ENCODE measurements around the gene SLC19A2. TPM values are rescaled to one million over a fixed set of nuclear protein-coding genes. Genes with fewer than 3 reads are reported as not detected.
"Not testable (repeated sequence)": the region's sequence is repeated elsewhere in the genome, so short reads cannot be mapped to it uniquely, and the experiment has no call there.

The SLC19A2 gene
- polyA plus RNA-seq, 3 donors from 2014 or later: 0.38 to 2.4 (median 0.51) TPM

DNA sequence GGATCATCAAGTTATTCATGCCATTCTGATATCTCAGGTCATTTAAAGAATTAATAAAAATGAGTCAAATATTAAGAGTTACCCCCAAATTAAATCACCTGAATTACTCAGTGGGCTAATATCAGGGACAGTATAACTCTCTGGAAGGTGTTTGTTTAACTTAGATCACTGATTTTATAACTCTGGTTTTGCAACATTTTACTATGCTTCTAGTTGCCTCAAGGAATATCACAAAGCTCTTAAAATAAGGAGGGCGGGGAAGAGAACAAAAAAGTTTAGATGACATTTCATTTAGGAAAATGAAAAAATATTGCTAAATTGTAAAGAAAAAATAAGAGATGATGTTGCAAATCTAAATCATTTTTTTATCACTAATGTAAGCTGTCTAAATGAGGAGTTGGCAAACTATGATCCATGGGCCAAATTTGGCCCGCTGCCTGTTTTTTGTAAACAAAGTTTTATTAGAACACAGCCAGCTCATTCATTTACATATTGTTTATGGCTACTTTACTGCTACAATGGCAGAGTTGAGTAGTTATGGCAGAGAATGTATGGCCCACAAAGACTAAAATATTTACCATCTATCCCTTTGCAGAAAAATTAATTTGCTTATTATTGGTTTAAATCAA, 31.9 kb upstream of the SLC19A2 start:
- Mint-ChIP-seq H3K4me3 (no peak overlapping the region), H3K9me3 (no peaks in the 10 kb centered on the region), H3K4me1 (no peaks in the 10 kb centered on the region), H3K27ac (no peak overlapping the region), H3K36me3 (no peaks in the 10 kb centered on the region), H3K27me3 (ENCODE audit: low read depth in 3 of 3) (peaks cover 0 to 1% (median 0%) of the 10 kb centered on the region in 3 donors)
- DNase-seq: no peak

DNA sequence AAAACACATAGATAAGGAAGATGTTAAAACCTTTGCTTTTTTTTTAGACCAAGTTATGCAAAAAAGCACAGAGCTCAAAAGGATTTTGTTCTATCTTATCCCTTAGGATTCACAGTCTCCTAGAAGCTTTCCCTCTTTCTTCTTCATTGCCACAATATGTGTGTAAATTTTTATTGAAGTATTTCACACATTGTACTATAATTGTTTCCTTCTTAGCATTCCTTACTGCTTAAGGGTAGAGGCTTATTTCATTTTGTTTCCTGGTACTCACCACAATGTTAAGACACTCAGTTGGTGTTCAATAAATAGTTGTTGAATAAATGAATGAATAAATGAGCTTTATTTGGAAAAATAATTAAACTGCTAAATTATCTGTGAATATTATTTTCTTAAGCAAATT, 29.9 kb upstream of the SLC19A2 start:
- no peaks in the 10 kb centered on the region for H3K4me1 Mint-ChIP-seq
- no peak overlapping the region for H3K4me3 Mint-ChIP-seq
- DNase-seq: no peak
- peaks cover 0 to 1% (median 0%) of the 10 kb centered on the region in 3 donors for H3K27me3 Mint-ChIP-seq (ENCODE audit: low read depth in 3 of 3)
- H3K27ac Mint-ChIP-seq: no peak overlapping the region
- no peaks in the 10 kb centered on the region for H3K9me3 Mint-ChIP-seq
- H3K36me3 Mint-ChIP-seq: no peaks in the 10 kb centered on the region

GRCh38 chr1:169514566-169515270, 29.0 kb upstream of the SLC19A2 start:
- Mint-ChIP-seq H3K27ac (peak overlapping the region in 1 of 6 donors; percentile 36), H3K9me3 (no peaks in the 10 kb centered on the region), H3K36me3 (no peaks in the 10 kb centered on the region), H3K4me1 (no peaks in the 10 kb centered on the region), H3K4me3 (no peak overlapping the region), H3K27me3 (ENCODE audit: low read depth in 3 of 3) (peaks cover 0 to 5% (median 0%) of the 10 kb centered on the region in 3 donors)
- no peak for DNase-seq

DNA sequence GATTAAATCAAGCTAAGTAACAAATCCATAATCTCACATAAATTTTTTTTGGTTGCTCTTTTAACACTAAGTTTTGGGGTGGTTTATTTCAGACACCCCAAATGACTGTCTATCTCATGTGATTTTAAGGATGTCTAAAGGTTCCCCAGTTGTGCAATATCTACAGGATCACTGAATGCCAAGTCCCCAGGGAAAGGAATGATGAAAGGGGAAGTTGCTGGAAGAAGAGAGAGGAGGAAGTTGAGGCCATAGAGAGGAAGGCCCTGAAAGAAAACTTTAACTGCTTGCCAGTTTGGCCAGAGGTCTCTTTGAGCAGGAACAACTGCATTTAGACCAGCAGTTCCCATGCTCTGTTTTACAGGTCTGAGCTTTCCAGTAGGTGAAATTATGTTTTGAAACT, 27.5 kb upstream of the SLC19A2 start:
- no peak overlapping the region for H3K27ac Mint-ChIP-seq
- peaks cover 6 to 9% of the 10 kb centered on the region in 2 donors for H3K4me1 Mint-ChIP-seq
- no peaks in the 10 kb centered on the region for H3K9me3 Mint-ChIP-seq
- H3K27me3 Mint-ChIP-seq (ENCODE audit: low read depth in 3 of 3): peaks cover 0 to 5% (median 0%) of the 10 kb centered on the region in 3 donors
- no peaks in the 10 kb centered on the region for H3K36me3 Mint-ChIP-seq
- no peak overlapping the region for H3K4me3 Mint-ChIP-seq
- no peak for DNase-seq

DNA sequence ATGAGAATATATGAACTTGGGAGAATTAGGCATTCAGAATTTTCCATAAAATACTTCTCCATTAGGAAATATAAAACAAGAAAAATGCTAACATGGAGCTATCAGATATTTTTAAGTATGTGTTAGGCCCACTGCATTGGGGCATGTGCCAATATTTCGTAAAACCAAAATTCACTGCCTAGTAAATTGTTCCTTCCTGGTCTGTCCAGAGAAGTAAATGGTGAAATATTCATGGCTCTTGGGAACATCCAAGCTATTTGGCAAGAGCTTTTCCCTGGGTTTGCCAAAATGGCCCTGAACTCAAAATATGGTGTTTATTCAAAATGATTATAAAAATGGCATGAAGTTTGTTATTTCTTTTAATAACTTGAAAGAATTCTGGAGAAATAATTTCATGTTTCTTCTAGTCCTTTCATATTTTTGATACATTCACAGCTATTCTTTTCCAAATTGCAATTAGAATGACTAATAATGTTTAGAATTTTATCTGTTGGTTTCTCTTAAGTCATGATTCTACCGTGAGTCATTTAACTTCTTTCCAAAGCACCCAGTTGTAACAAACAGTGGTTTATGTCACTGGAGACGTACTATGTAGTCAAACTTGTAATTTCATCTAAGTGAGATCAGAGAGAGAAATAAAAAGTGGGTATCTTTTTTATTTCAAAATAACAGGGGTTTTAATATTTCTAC, 25.7 kb upstream of the SLC19A2 start:
- H3K36me3 Mint-ChIP-seq: no peaks in the 10 kb centered on the region
- DNase-seq: no peak
- no peak overlapping the region for H3K27ac Mint-ChIP-seq
- peaks cover 0 to 5% (median 0%) of the 10 kb centered on the region in 3 donors for H3K27me3 Mint-ChIP-seq (ENCODE audit: low read depth in 3 of 3)
- H3K4me3 Mint-ChIP-seq: no peak overlapping the region
- no peaks in the 10 kb centered on the region for H3K9me3 Mint-ChIP-seq
- H3K4me1 Mint-ChIP-seq: peaks cover 6 to 10% of the 10 kb centered on the region in 2 donors

DNA sequence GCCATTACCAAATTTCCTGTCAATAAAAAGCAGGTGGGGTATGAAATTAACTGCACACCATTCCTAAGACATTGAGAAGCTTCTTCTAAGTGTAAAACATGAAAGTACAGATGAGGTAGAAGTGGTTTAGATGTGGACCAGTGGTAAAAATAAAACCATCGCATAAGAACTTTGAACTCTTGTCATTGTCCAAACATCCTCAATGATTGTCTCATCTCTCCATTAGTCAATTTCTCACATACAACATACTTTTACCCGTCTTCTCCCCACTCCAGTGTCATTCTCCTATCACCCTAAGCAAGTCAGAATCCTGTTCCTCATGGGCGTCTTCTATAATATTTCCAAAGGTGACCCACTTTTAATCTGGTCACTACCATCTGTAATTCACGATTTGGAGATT, 24.3 kb upstream of the SLC19A2 start:
- DNase-seq: no peak
- H3K27ac Mint-ChIP-seq: no peak overlapping the region
- H3K4me1 Mint-ChIP-seq: peaks cover 6 to 10% of the 10 kb centered on the region in 2 donors
- H3K27me3 Mint-ChIP-seq (ENCODE audit: low read depth in 3 of 3): peaks cover 0 to 5% (median 0%) of the 10 kb centered on the region in 3 donors
- H3K36me3 Mint-ChIP-seq: no peaks in the 10 kb centered on the region
- H3K4me3 Mint-ChIP-seq: no peak overlapping the region
- H3K9me3 Mint-ChIP-seq: no peaks in the 10 kb centered on the region

GRCh38 chr1:169509354-169509753, 23.6 kb upstream of the SLC19A2 start:
- peaks cover 0 to 4% (median 0%) of the 10 kb centered on the region in 3 donors for H3K27me3 Mint-ChIP-seq (ENCODE audit: low read depth in 3 of 3)
- H3K27ac Mint-ChIP-seq: no peak overlapping the region
- DNase-seq: no peak
- H3K4me1 Mint-ChIP-seq: peaks cover 6 to 10% of the 10 kb centered on the region in 2 donors
- no peaks in the 10 kb centered on the region for H3K36me3 Mint-ChIP-seq
- H3K9me3 Mint-ChIP-seq: no peaks in the 10 kb centered on the region
- no peak overlapping the region for H3K4me3 Mint-ChIP-seq

- Mint-ChIP-seq H3K27me3 (ENCODE audit: low read depth in 3 of 3) (peaks cover 0 to 4% (median 3%) of the 10 kb centered on the region in 3 donors), H3K36me3 (no peaks in the 10 kb centered on the region), H3K4me1 (peaks cover 6 to 10% of the 10 kb centered on the region in 2 donors), H3K9me3 (no peaks in the 10 kb centered on the region), H3K4me3 (peak overlapping the region; percentile 7 to 77 (median 71)), H3K27ac (peak overlapping the region in 5 of 6 donors; percentile 10 to 69 (median 47))
- no peak for DNase-seq
Measured at GRCh38 chr1:169508432-169509338, 22.9 kb upstream of the SLC19A2 start.

- DNase-seq: no peak
- Mint-ChIP-seq H3K9me3 (no peaks in the 10 kb centered on the region), H3K4me1 (peaks cover 6 to 10% of the 10 kb centered on the region in 2 donors), H3K27me3 (ENCODE audit: low read depth in 3 of 3) (peaks cover 0 to 4% (median 3%) of the 10 kb centered on the region in 3 donors), H3K27ac (no peak overlapping the region), H3K36me3 (no peaks in the 10 kb centered on the region), H3K4me3 (no peak overlapping the region)
Measured at GRCh38 chr1:169507413-169507812, 21.7 kb upstream of the SLC19A2 start.

DNA sequence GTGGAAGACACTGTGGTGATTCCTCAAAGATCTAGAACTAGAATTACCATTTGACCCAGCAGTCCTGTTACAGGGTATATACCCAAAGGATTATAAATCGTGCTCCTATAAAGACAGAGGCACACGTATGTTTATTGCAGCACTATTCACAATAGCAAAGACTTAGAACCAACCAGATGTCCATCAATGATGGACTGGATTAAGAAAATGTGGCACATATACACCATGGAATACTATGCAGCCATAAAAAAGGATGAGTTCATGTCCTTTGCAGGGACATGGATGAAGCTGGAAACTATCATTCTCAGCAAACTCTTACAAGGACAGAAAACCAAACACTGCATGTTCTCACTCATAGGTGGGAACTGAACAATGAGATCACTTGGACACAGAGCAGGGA, 17.9 kb upstream of the SLC19A2 start:
- DNase-seq, H3K36me3 Mint-ChIP-seq, H3K4me1 Mint-ChIP-seq, H3K4me3 Mint-ChIP-seq, H3K27ac Mint-ChIP-seq, H3K9me3 Mint-ChIP-seq: not testable (repeated sequence)
- H3K27me3 Mint-ChIP-seq (ENCODE audit: low read depth in 3 of 3): peaks cover 2 to 10% (median 3%) of the 10 kb centered on the region in 3 donors

- H3K27ac Mint-ChIP-seq: no peak overlapping the region
Measured at GRCh38 chr1:169499807-169500206, 14.1 kb upstream of the SLC19A2 start.

GRCh38 chr1:169497317-169497716, 11.6 kb upstream of the SLC19A2 start:
- H3K4me3 Mint-ChIP-seq: no peak overlapping the region
- peaks cover 0 to 3% (median 0%) of the 10 kb centered on the region in 6 donors for H3K9me3 Mint-ChIP-seq
- no peak for DNase-seq
- H3K27ac Mint-ChIP-seq: no peak overlapping the region
- no peaks in the 10 kb centered on the region for H3K36me3 Mint-ChIP-seq
- peaks cover 0 to 20% (median 4%) of the 10 kb centered on the region in 3 donors for H3K27me3 Mint-ChIP-seq (ENCODE audit: low read depth in 3 of 3)
- H3K4me1 Mint-ChIP-seq: no peaks in the 10 kb centered on the region

More at GRCh38 chr1:169499807-169500206, 14.1 kb upstream of the SLC19A2 start:
- H3K9me3 Mint-ChIP-seq: peaks cover 0 to 3% (median 0%) of the 10 kb centered on the region in 6 donors
- H3K27me3 Mint-ChIP-seq (ENCODE audit: low read depth in 3 of 3): peaks cover 3 to 16% (median 4%) of the 10 kb centered on the region in 3 donors
- DNase-seq: no peak
- H3K36me3 Mint-ChIP-seq: no peaks in the 10 kb centered on the region
- no peaks in the 10 kb centered on the region for H3K4me1 Mint-ChIP-seq
- H3K4me3 Mint-ChIP-seq: no peak overlapping the region

DNA sequence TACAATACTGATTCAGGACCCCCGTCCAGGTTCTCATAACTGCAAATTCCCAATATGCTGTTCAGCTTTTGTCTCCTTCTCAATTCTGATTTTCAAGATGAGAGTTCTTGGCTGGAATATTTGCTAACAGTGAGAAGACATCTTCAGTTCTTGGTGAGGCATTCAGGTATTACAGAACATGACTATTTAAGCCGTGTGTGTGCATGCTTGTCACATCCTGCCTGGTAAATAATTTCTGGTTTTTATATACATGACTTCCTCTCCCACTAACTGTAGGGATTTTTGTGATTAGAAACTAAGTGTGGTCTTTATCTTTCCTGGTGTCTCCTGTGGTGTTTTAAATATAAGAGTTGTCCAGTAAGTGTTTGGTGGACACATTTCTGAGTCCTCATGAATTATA, 10.2 kb upstream of the SLC19A2 start:
- H3K36me3 Mint-ChIP-seq: no peaks in the 10 kb centered on the region
- H3K4me1 Mint-ChIP-seq: no peaks in the 10 kb centered on the region
- H3K27me3 Mint-ChIP-seq (ENCODE audit: low read depth in 3 of 3): peaks cover 0 to 11% (median 2%) of the 10 kb centered on the region in 3 donors
- no peak overlapping the region for H3K27ac Mint-ChIP-seq
- DNase-seq: no peak
- no peaks in the 10 kb centered on the region for H3K9me3 Mint-ChIP-seq
- H3K4me3 Mint-ChIP-seq: no peak overlapping the region

All from immature natural killer cell (primary cell).